K562 treated with DMSO at 1 percent for 12 hours (cell line): Measurements from ENCODE around the gene APEH. TPM values are rescaled to one million over a fixed set of nuclear protein-coding genes. Genes with fewer than 3 reads are reported as not detected.

Experiments
- total RNA-seq: library from RNA; unstranded; fragments of 300-600 nt; gene quantifications from 2 replicates; pipeline ENCODE4 v1.2.3, GENCODE V29; 2022; ENCODE audit not compliant: insufficient read depth

The APEH gene
- total RNA-seq: 96.5 and 122 TPM in 2 replicates

DNA sequence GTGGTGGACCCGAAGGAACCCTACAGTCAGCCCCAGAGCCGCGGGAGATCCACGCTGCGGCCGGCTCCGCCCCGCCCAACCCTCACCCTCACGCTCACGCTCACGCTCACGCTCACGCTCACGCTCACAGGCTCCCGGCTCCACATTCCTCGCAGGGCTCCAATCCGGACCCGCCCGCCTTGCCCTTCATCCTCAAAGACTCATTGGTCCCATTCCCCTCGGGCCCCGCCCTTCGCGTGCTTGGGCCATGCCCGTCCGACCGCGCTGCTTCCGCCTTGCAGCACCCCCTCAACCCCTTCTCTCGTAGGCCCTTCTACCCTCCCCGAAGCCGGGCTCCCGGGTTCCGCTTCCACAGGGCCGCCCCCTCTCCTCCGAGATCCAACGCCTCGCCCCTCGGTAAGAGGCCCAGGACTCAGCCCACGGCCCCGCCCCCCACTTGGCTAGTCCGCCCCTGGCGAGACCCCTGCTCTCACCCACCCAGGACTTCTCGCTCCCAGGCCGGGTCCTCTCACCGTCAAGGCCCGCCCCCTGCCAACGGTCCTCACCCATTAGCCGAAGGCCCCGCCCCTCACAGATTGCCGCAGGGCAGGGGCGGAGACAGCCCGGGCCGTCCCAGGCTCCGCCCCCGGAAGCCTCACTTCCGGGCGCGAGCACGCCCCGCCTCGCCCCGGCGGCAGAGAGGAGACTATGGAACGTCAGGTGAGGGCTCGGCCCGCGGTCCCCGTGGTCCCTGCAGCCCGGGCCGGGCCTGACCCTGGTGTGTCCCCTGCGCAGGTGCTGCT is at the start of gene APEH:
APEH (plus strand) TSS at position 637 of the 782 bp plus-strand sequence; CDS start at position 688, 51 bp downstream.

DNA sequence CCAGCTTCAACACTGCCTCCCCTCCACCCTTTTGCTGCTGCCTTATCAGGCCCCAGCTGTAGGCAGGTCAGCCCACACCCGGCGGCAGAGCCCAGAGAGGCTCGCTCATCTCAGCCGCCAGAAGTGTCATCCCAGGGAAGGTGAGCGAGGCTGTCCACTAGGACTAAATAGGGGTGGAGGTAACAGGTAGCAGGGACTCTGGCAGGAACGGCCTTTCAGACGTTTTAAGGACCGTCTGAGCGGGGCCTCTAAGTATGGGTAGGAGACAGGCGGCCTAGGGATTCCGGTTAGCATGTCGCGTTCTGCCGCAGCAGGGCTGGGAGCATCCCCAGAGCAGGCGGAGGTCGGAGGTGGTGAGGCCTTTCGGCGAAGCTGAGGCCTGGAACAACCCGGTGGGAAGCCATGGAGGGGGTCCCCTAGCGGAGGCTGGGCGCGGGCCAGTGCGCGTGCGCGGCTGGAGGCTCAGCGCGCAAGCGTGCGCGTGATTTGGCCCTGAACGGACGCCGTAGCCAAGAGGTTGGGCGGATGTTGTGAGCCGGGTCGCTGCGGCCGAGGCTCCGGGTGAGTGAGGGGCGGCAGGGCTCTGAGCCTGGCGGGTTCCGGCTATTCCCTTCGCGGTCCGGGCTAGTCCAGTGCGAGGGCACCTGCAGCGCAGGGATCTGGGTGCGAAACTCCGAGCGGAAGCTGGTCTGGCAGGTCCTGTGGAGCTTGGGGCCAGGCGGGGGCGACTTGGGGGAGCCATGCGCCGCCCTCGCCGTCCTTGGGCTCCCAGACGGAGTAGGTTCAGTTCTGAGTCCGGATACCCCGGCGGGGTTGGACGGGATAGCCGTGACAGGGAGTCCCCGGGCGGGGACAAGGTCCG is 15.1 kb downstream of the APEH start, which contains the start of the genes MST1 and RNF123:
MST1 (minus strand) TSS at position 429 of the 862 bp plus-strand sequence. CDS start 783 bp downstream, outside the sequence.
RNF123 (plus strand) TSS at position 512 of the 862 bp plus-strand sequence. CDS start 1,609 bp downstream, outside the sequence.

DNA sequence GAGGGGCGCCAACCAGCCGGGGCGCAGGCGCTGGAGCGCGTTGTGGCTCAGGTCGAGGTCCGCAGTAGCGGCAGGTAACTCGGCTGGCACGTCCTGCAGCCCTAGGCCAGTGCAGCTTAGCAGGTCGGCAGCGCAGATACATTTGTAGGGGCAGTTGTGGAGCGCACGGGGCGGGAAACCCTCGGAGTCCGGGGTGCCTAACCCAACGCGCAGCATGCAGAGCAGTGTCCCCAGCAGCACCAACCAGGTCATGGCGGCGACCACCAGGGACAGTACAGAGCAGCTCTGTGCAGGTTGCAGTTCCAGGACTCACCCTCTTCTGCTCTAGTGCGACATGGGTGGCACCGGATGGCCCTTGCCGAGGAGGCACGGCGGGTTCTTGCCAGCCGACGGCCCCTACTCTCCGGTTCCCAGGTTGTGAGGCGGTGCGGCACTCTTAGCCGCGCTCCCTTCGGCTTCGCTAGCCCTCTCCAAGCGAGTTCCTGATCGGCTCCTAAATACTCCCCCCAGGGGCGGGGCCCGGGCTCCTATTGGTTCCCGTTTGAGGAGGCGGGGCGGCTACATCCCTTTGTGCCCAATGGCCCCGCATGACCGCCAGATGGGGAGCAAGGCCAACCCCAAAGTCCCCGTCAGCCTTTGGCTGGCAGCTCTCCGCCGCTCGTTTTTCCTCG is 45.2 kb downstream of the APEH start, which contains the start of gene AMIGO3:
AMIGO3 (minus strand) TSS at position 471 of the 671 bp plus-strand sequence; CDS start at position 252, 219 bp downstream.

DNA sequence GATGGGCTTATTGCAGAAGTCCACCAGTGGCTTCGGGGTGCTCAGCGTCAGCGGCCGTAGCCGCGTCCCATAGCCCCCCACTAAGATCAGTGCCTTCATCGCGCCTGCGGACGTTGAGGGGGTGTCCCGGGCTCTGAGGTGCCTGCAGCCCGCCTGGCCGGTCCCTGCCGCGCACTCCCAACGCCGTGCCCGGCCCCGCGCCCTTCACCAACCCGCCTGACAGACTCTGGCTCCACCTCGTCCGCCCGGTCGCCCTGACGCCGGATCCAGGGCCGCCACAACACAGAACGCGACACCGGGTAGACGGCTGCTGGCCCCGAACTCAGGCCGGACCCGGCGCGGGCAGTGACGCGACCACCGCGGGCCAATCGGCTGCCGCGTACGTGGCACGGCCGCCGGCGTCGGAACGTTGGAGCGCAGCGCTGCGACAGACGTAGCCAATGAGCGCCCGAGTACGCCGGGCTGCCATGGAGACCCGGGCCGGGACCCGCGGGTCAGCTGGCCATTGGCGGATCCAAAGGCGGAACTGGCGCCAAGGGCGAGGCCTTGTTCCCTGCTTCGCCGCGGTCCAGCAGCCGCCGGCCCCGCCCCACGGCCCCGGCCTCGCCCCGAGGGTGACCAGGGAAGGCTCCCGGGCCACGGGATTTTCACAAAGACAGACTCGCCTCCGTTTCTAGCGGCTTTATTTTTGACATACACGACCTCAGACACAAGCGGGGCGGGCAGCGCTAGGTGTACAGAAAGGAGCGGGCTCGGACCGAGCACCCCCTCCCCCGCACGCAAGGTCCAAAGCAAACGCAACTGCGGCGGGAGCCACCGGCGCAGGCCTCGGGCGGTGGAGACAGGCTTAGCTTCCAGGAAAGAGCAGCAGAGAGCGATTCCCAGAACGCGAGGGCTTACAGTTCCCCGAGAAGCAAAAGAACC is 49.7 kb downstream of the APEH start, which contains the start of gene GMPPB:
GMPPB (minus strand) TSS at position 324 of the 924 bp plus-strand sequence; CDS start at position 99, 225 bp downstream.

Other genes with a start within 250 kb of the APEH start
- gene NICN1, start 245.0 kb upstream of the APEH start, total RNA-seq: 7.3 and 10.9 TPM in 2 replicates
- 4.5 and 13.5 TPM in 2 replicates for gene DAG1, start 204.1 kb upstream of the APEH start, total RNA-seq
- 0.07 and 0.17 TPM in 2 replicates for gene BSN, start 119.9 kb upstream of the APEH start, total RNA-seq
- 0.57 and 2.5 TPM in 2 replicates for gene MST1, start 15.1 kb downstream of the APEH start, total RNA-seq
- 24.4 and 32.7 TPM in 2 replicates for gene RNF123, start 15.2 kb downstream of the APEH start, total RNA-seq
- 2.6 and 6.2 TPM in 2 replicates for gene AMIGO3, start 45.3 kb downstream of the APEH start, total RNA-seq
- gene GMPPB, start 49.6 kb downstream of the APEH start, total RNA-seq: 10.2 and 15.5 TPM in 2 replicates
- gene IP6K1, start 112.2 kb downstream of the APEH start, total RNA-seq: 22.7 and 36.2 TPM in 2 replicates
- gene CDHR4, start 125.5 kb downstream of the APEH start, total RNA-seq: not detected in 2 replicates
- gene INKA1, start 128.9 kb downstream of the APEH start, total RNA-seq: 1.7 and 3.5 TPM in 2 replicates
- 13.2 and 13.4 TPM in 2 replicates for gene UBA7, start 139.6 kb downstream of the APEH start, total RNA-seq
- 16.7 and 24.1 TPM in 2 replicates for gene TRAIP, start 182.2 kb downstream of the APEH start, total RNA-seq
- gene CAMKV, start 195.6 kb downstream of the APEH start, total RNA-seq: not detected in 2 replicates
- 1.7 and 7.2 TPM in 2 replicates for gene MST1R, start 229.5 kb downstream of the APEH start, total RNA-seq